H1 (cell line): ENCODE measurements around the gene HIPK2.

Source experiments
- BCL11A ChIP-seq, 2 experiments: IDR thresholded peaks; one replicate each; pipeline ENCODE4 v1.6.1; 2011; ENCODE audit warnings: low read depth in 2 of 2, low read length in 2 of 2, mild to moderate bottlenecking in 2 of 2
- GABPA ChIP-seq: IDR thresholded peaks from 2 replicates; pipeline ENCODE4 v1.6.1; 2011; ENCODE audit warnings: mild to moderate bottlenecking, low read length, moderate library complexity, borderline replicate concordance; ENCODE audit not compliant: insufficient read depth
- JUND ChIP-seq: IDR thresholded peaks from 2 replicates; pipeline ENCODE4 v1.6.1; 2011; ENCODE audit warnings: mild to moderate bottlenecking, improper control_type of control experiment, low read length
- MAFK ChIP-seq: IDR thresholded peaks from 2 replicates; pipeline ENCODE4 v1.6.1; 2012; ENCODE audit warnings: low read depth, mild to moderate bottlenecking, improper control_type of control experiment, low read length
- TAF1 ChIP-seq: IDR thresholded peaks from 2 replicates; pipeline ENCODE4 v1.6.1; 2011; ENCODE audit warnings: mild to moderate bottlenecking, low read depth, low read length
- YY1 ChIP-seq: IDR thresholded peaks from 2 replicates; pipeline ENCODE4 v1.6.1; 2011; ENCODE audit warnings: low read depth, mild to moderate bottlenecking, low read length
- TF ChIP-seq, protein P1 (sequence below): IDR thresholded peaks from 2 replicates; pipeline ENCODE4 v1.6.1; 2011; ENCODE audit warnings: low read depth, mild to moderate bottlenecking, low read length; ENCODE audit not compliant: insufficient read depth
- TF ChIP-seq, protein P2 (sequence below), 3 experiments: IDR thresholded peaks; 1 replicate in 2 of 3; 2 replicates in 1 of 3; pipeline versions ENCODE4 v1.5.1 to v1.6.1; 2011; ENCODE audit warnings: low read length in 3 of 3, mild to moderate bottlenecking in 3 of 3, inconsistent platforms in 2 of 3, low read depth in 1 of 3, moderate library complexity in 1 of 3; ENCODE audit not compliant: insufficient read depth in 1 of 3; ENCODE audit errors: control extremely low read depth in 1 of 3
- TF ChIP-seq, protein P3 (sequence below): IDR thresholded peaks from 2 replicates; pipeline ENCODE4 v1.6.1; 2011; ENCODE audit warnings: low read length, improper control_type of control experiment

DNA sequence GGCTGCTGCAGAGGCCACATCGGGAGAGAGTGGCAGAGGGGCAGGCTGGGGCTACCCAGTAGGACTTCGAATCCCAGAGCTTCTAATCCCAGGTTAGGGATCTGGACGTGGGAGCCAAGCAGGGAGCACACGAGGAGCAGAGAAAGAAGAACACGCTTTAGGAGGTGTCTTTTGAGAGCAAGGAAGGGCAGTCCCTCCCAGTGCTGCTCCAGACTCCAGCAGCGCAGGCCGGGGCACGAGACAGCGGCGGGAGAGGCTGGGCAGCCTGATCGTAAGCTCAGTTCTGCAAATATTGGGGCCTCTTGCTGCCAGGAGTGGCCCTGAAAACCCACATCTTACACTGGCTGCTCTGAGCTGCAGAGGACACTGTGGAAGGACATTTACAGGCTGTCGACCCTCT, 75.9 kb downstream of the HIPK2 start:
- TF ChIP-seq MAFK (no peak), TAF1 (no peak), JUND (no peak), GABPA (no peak), YY1 (no peak), BCL11A (IDR thresholded peaks at IDR 0.05; ENCODE audit: low read depth in 2 of 2, low read length in 2 of 2) (no peak)
- TF ChIP-seq, protein P1, sequence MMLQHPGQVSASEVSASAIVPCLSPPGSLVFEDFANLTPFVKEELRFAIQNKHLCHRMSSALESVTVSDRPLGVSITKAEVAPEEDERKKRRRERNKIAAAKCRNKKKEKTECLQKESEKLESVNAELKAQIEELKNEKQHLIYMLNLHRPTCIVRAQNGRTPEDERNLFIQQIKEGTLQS = no peak
- TF ChIP-seq, protein P2, sequence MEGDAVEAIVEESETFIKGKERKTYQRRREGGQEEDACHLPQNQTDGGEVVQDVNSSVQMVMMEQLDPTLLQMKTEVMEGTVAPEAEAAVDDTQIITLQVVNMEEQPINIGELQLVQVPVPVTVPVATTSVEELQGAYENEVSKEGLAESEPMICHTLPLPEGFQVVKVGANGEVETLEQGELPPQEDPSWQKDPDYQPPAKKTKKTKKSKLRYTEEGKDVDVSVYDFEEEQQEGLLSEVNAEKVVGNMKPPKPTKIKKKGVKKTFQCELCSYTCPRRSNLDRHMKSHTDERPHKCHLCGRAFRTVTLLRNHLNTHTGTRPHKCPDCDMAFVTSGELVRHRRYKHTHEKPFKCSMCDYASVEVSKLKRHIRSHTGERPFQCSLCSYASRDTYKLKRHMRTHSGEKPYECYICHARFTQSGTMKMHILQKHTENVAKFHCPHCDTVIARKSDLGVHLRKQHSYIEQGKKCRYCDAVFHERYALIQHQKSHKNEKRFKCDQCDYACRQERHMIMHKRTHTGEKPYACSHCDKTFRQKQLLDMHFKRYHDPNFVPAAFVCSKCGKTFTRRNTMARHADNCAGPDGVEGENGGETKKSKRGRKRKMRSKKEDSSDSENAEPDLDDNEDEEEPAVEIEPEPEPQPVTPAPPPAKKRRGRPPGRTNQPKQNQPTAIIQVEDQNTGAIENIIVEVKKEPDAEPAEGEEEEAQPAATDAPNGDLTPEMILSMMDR (IDR thresholded peaks at IDR 0.05; ENCODE audit: control extremely low read depth in 1 of 3, insufficient read depth in 1 of 3, low read depth in 1 of 3, low read length in 3 of 3) = no peak
- TF ChIP-seq, protein P3, sequence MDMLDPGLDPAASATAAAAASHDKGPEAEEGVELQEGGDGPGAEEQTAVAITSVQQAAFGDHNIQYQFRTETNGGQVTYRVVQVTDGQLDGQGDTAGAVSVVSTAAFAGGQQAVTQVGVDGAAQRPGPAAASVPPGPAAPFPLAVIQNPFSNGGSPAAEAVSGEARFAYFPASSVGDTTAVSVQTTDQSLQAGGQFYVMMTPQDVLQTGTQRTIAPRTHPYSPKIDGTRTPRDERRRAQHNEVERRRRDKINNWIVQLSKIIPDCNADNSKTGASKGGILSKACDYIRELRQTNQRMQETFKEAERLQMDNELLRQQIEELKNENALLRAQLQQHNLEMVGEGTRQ = no peak
